Heart left ventricle (tissue), 16 donors: ENCODE measurements around the gene LYRM1. TPM values are rescaled to one million over a fixed set of nuclear protein-coding genes. Genes with fewer than 3 reads are reported as not detected.

ENCODE experiments used
- ATAC-seq, 4 donors: fragments of 200-7000 bp; cut with Tn5 transposase; one replicate each; pipeline ENCODE4 v1.9.1; 2020 to 2022; ENCODE audit warnings: moderate library complexity in 4 of 4, mild to moderate bottlenecking in 3 of 4, moderate number of reproducible peaks in 1 of 4
- DNase-seq, 5 donors: peaks; one replicate each; pipeline ENCODE4 v3.0.0-alpha.2; 2020
- H3K27ac ChIP-seq, 12 donors: fragments of 200-600 bp; sonication (generic) in 4 of 12; one replicate each; pipeline versions ENCODE4 v1.5.0 to v1.8.0; 2016 to 2022; ENCODE audit warnings: mild to moderate bottlenecking in 2 of 12
- H3K27me3 ChIP-seq, 9 donors: fragments of 200-600 bp; sonication (generic) in 2 of 9; one replicate each; pipeline versions ENCODE4 v1.5.1 to v1.8.0; 2016 to 2022; ENCODE audit warnings: mild to moderate bottlenecking in 3 of 9
- H3K36me3 ChIP-seq, 9 donors: fragments of 200-600 bp; sonication (generic) in 2 of 9; one replicate each; pipeline versions ENCODE4 v1.5.0 to v1.8.0; 2018 to 2022; ENCODE audit warnings: mild to moderate bottlenecking in 2 of 9
- H3K4me1 ChIP-seq, 12 donors: fragments of 200-600 bp; sonication (generic) in 4 of 12; one replicate each; pipeline versions ENCODE4 v1.5.0 to v1.8.0; 2016 to 2022; ENCODE audit warnings: mild to moderate bottlenecking in 3 of 12
- H3K4me3 ChIP-seq, 12 donors: fragments of 200-600 bp; sonication (generic) in 4 of 12; one replicate each; pipeline versions ENCODE4 v1.5.0 to v1.8.0; 2017 to 2022; ENCODE audit warnings: mild to moderate bottlenecking in 9 of 12, moderate library complexity in 4 of 12
- H3K9me3 ChIP-seq, 12 donors: fragments of 200-600 bp; sonication (generic) in 4 of 12; one replicate each; pipeline versions ENCODE4 v1.5.0 to v1.8.0; 2016 to 2022; ENCODE audit warnings: mild to moderate bottlenecking in 1 of 12
- CTCF ChIP-seq, 12 donors: fragments of 200-600 bp; sonication (generic) in 4 of 12; IDR thresholded peaks; one replicate each; pipeline versions ENCODE4 v1.5.0 to v1.8.0; 2018 to 2022; ENCODE audit warnings: antibody characterized with exemption in 12 of 12, mild to moderate bottlenecking in 5 of 12
- POLR2A ChIP-seq, 2 donors: fragments of 450-650 bp; IDR thresholded peaks; one replicate each; pipeline ENCODE4 v1.6.1; 2017; ENCODE audit warnings: antibody characterized with exemption in 2 of 2, mild to moderate bottlenecking in 2 of 2, moderate library complexity in 2 of 2
- WGBS, 4 donors: extraction: QIAGEN DNeasy Blood & Tissue Kit in 2 of 4; methylation state at CpG; one replicate each; pipeline versions ENCODE4 v1.1.5 to v1.1.7; 2013 to 2018; 5-methylcytosine and 5-hydroxymethylcytosine counted together
- intact Hi-C, 10 donors: fragments of 100-400 bp; cut with DNase I; formaldehyde crosslinking; loops; one replicate each; pipeline versions ENCODE4 v1.11.1 to v1.14.2; 2022
- polyA plus RNA-seq, 2 donors: library from polyadenylated mRNA; stranded (reverse); fragments of 200-250 nt; gene quantifications; one replicate each; pipeline ENCODE4 v1.2.3, GENCODE V29; 2013
- total RNA-seq, 9 donors: library from RNA; depleted of rRNA in 2 of 9; stranded (reverse); fragments of >200 nt in 2 of 9; fragmentation: NEBNext Ultra II Directional in 3 of 9; extraction: Animal tissue kit (Norgen Biotek cat#: 25700) in 3 of 9; gene quantifications; one replicate each; pipeline versions ENCODE4 v1.1.0 to v1.2.4, GENCODE V29; 2016 to 2023
- donor health status: ischemic (EF 13 %, LVEDD 7.1; RV severe dilation, severe dysfunction).
- donor health status: healthy with polysubstance abuse.
- donor health status: DM: no; HTN: yes; CAD: no.
- donor health status: DM: no; HTN: no; CAD: no.
- donor health status: ischemic (EF 25% LVEDD 6.9; RV normal size, moderate dysfunction).
- donor health status: ischemic (EF 25% LVEDD 5.7; RV mildly dilated, moderate dysfunction).
- donor health status: healthy.
- donor health status: DM: yes; HTN: yes; CAD: no.
- donor health status: ischemic (EF 35%, LVEDD 5.7; RV mildly dilated, moderate dysfunction).
- donor health status: nonischemic (EF 11% LVEDD 7.7; RV severe dilation, severe dysfunction).
- donor health status: DM: yes; HTN: yes; CAD: no.
- donor health status: PGD.
- donor health status: ischemic (EF 29% LVEDD 5.4; RV normal size, mild dysfunction).
- donor health status: nonischemic (EF 23%, LVEDD 6.1; RV moderate dilation, normal function).

The LYRM1 gene
- total and polyA plus RNA-seq, 11 donors: 40.2 to 124 (median 55.9) TPM

GRCh38 chr16:20938426-20938825 is 37.9 kb downstream of the LYRM1 start:
- H3K36me3 ChIP-seq: no peaks in the 10 kb centered on the region
- TF ChIP-seq POLR2A (IDR thresholded peaks at IDR 0.05) (no peak), CTCF (IDR thresholded peaks at IDR 0.05) (no peak)
- H3K9me3 ChIP-seq: no peaks in the 10 kb centered on the region
- H3K27me3 ChIP-seq: no peaks in the 10 kb centered on the region
- H3K4me1 ChIP-seq: peaks cover 0 to 5% (median 0%) of the 10 kb centered on the region in 12 donors
- ATAC-seq (no peak), DNase-seq (no peak)
- no peak overlapping the region for H3K27ac ChIP-seq
- H3K4me3 ChIP-seq: no peak overlapping the region
- WGBS, 4 donors: 54 to 72% (median 62%) methylated on average over 2 of the region's 2 CpGs
- intact Hi-C loops: no loop called here

GRCh38 chr16:20939611-20940010 is 39.0 kb downstream of the LYRM1 start:
- Histone ChIP-seq H3K9me3 (no peaks in the 10 kb centered on the region), H3K4me1 (peaks cover 0 to 15% (median 0%) of the 10 kb centered on the region in 12 donors), H3K4me3 (no peak overlapping the region), H3K27me3 (no peaks in the 10 kb centered on the region), H3K27ac (no peak overlapping the region), H3K36me3 (no peaks in the 10 kb centered on the region)
- intact Hi-C loops: loop anchor here in 1 of 10 donors (10.0 kb wide), 1 partner anchor 95 kb away; no protein-coding TSS in a partner anchor
- ATAC-seq (no peak), DNase-seq (no peak)
- no peak for TF ChIP-seq CTCF (IDR thresholded peaks at IDR 0.05)
- no peak for TF ChIP-seq POLR2A (IDR thresholded peaks at IDR 0.05)

GRCh38 chr16:20940871-20941635 is 40.5 kb downstream of the LYRM1 start:
- 74 to 81% (median 78%) methylated on average over 6 of the region's 6 CpGs for WGBS, 4 donors
- DNase-seq: no peak
- TF ChIP-seq CTCF (IDR thresholded peaks at IDR 0.05): no peak
- no peak for TF ChIP-seq POLR2A (IDR thresholded peaks at IDR 0.05)
- Histone ChIP-seq H3K4me1 (peaks cover 0 to 15% (median 0%) of the 10 kb centered on the region in 12 donors), H3K27me3 (no peaks in the 10 kb centered on the region), H3K9me3 (no peaks in the 10 kb centered on the region), H3K4me3 (no peak overlapping the region), H3K36me3 (no peaks in the 10 kb centered on the region), H3K27ac (no peak overlapping the region)
- ATAC-seq: peak in 1 of 4 donors; percentile 14
- intact Hi-C loops: loop anchor here in 1 of 10 donors (10.0 kb wide), 1 partner anchor 96 kb away; no protein-coding TSS in a partner anchor

- Histone ChIP-seq H3K9me3 (no peaks in the 10 kb centered on the region), H3K4me3 (no peak overlapping the region), H3K36me3 (no peaks in the 10 kb centered on the region), H3K27ac (no peak overlapping the region), H3K4me1 (peaks cover 0 to 15% (median 0%) of the 10 kb centered on the region in 12 donors), H3K27me3 (no peaks in the 10 kb centered on the region)
- TF ChIP-seq POLR2A (IDR thresholded peaks at IDR 0.05) (no peak), CTCF (IDR thresholded peaks at IDR 0.05) (no peak)
- ATAC-seq: peak in 1 of 4 donors; percentile 15
- DNase-seq: no peak
- WGBS, 4 donors: 96 to 100% (median 98%) methylated on average over 6 of the region's 6 CpGs
- intact Hi-C loops: loop anchor here in 1 of 10 donors (10.0 kb wide), 1 partner anchor 97 kb away; no protein-coding TSS in a partner anchor
Observed at GRCh38 chr16:20941636-20941926, 41.0 kb downstream of the LYRM1 start.
